SK-N-SH (cell line): ENCODE data around the gene B3GALT5. TPM values are rescaled to one million over a fixed set of nuclear protein-coding genes. Genes with fewer than 3 reads are reported as not detected.
"Not testable (repeated sequence)": the region's sequence is repeated elsewhere in the genome, so short reads cannot be mapped to it uniquely, and the experiment has no call there.

Experiments used
- CTCF ChIA-PET: fragments of 300-600, 350-600 bp; formaldehyde crosslinking; extraction: SDS; loops from one replicate; lab custom pipeline; 2021; lab: Yijun Ruan, JAX
- POLR2A ChIA-PET: fragments of 350-600 bp; sonication (Branson Sonifier 250); formaldehyde crosslinking; extraction: SDS; loops from one replicate; lab custom pipeline; 2020; ENCODE audit warnings: antibody characterized with exemption, inconsistent platforms; lab: Yijun Ruan, JAX
- DNase-seq: peaks from one replicate; pipeline ENCODE4 v3.0.0; 2012
- H2AFZ ChIP-seq: fragments of 200-600 bp; sonication (generic); 2 replicates; pipeline ENCODE4 v1.8.1; 2016; ENCODE audit warnings: antibody characterized with exemption, mild to moderate bottlenecking, low read depth
- H3F3A ChIP-seq: fragments of 200-600 bp; sonication (generic); replicated peaks from 2 replicates; pipeline ENCODE3; 2016; ENCODE audit warnings: antibody characterized with exemption, mild to moderate bottlenecking; ENCODE audit not compliant: insufficient read depth
- H3K27ac ChIP-seq, 2 experiments: fragments of 200-500 bp in 1 of 2; fragments of 200-600 bp in 1 of 2; sonication (Bioruptor generic) in 1 of 2; sonication (generic), shearing (Covaris generic) in 1 of 2; 2 replicates each; pipeline versions ENCODE4 v1.5.1 to v1.6.1; 2014 to 2016; ENCODE audit warnings: low read depth in 2 of 2, inconsistent platforms in 1 of 2, low read length in 1 of 2, mild to moderate bottlenecking in 1 of 2, mixed read lengths in 1 of 2
- H3K27me3 ChIP-seq: fragments of 200-600 bp; sonication (generic), shearing (Covaris generic); 2 replicates; pipeline ENCODE4 v1.6.1; 2016; ENCODE audit warnings: mixed run types; ENCODE audit not compliant: insufficient read depth
- H3K36me3 ChIP-seq, 2 experiments: fragments of 200-500 bp in 1 of 2; fragments of 200-600 bp in 1 of 2; sonication (Bioruptor generic) in 1 of 2; sonication (generic) in 1 of 2; replicated peaks in 1 of 2; 2 replicates each; pipeline versions ENCODE3 to v1.5.1; 2014 to 2016; ENCODE audit warnings: low read length in 1 of 2, mild to moderate bottlenecking in 1 of 2; ENCODE audit not compliant: insufficient read depth in 2 of 2, control insufficient read depth in 1 of 2
- H3K4me1 ChIP-seq, 2 experiments: fragments of 200-500 bp in 1 of 2; fragments of 200-600 bp in 1 of 2; sonication (Bioruptor generic) in 1 of 2; sonication (generic), shearing (Covaris generic) in 1 of 2; 2 replicates each; pipeline versions ENCODE4 v1.5.1 to v1.6.1; 2014 to 2016; ENCODE audit warnings: low read depth in 1 of 2, low read length in 1 of 2, mixed run types in 1 of 2; ENCODE audit not compliant: insufficient read depth in 2 of 2, control insufficient read depth in 1 of 2
- H3K4me2 ChIP-seq: fragments of 200-600 bp; sonication (generic), shearing (Covaris generic); 2 replicates; pipeline ENCODE4 v1.6.1; 2017; ENCODE audit warnings: mixed run types
- H3K4me3 ChIP-seq, 2 experiments: fragments of 200-500 bp in 1 of 2; fragments of 200-600 bp in 1 of 2; sonication (Bioruptor generic) in 1 of 2; sonication (generic), shearing (Covaris generic) in 1 of 2; 2 replicates each; pipeline versions ENCODE4 v1.5.1 to v1.8.1; 2014 to 2016; ENCODE audit warnings: low read depth in 2 of 2, inconsistent platforms in 1 of 2, low read length in 1 of 2, mild to moderate bottlenecking in 1 of 2, mixed read lengths in 1 of 2, moderate library complexity in 1 of 2
- H3K79me2 ChIP-seq: fragments of 200-600 bp; sonication (generic); 2 replicates; pipeline ENCODE4 v1.8.1; 2017; ENCODE audit warnings: mild to moderate bottlenecking; ENCODE audit not compliant: insufficient read depth
- H3K9ac ChIP-seq: fragments of 200-600 bp; sonication (generic); 2 replicates; pipeline ENCODE4 v1.6.1; 2017; ENCODE audit warnings: mixed run types
- H3K9me2 ChIP-seq: fragments of 200-600 bp; sonication (generic); 2 replicates; pipeline ENCODE4 v1.6.1; 2017; ENCODE audit warnings: mixed run types
- H3K9me3 ChIP-seq: fragments of 200-600 bp; sonication (generic); 2 replicates; pipeline ENCODE4 v1.6.1; 2017; ENCODE audit warnings: mixed run types, mild to moderate bottlenecking, moderate library complexity
- H4K20me1 ChIP-seq: fragments of 200-600 bp; sonication (generic); 2 replicates; pipeline ENCODE4 v1.6.1; 2017; ENCODE audit warnings: mild to moderate bottlenecking, mixed run types; ENCODE audit not compliant: insufficient read depth
- CHD2 ChIP-seq: fragments of 150-350 bp; IDR thresholded peaks from 2 replicates; pipeline ENCODE4 v1.6.1; 2018; ENCODE audit warnings: low read length; ENCODE audit not compliant: partially characterized antibody
- ELF1 ChIP-seq: IDR thresholded peaks from 2 replicates; pipeline ENCODE4 v1.4.0; 2012
- EP300 ChIP-seq, 2 experiments: IDR thresholded peaks; 2 replicates each; pipeline versions ENCODE4 v1.4.0 to v1.6.1; 2012; ENCODE audit warnings: borderline replicate concordance in 1 of 2, low read depth in 1 of 2, low read length in 1 of 2
- FOSL2 ChIP-seq: IDR thresholded peaks from 2 replicates; pipeline ENCODE4 v1.4.0; 2012; ENCODE audit warnings: low read depth, mild to moderate bottlenecking, moderate library complexity, borderline replicate concordance
- FOXJ3 ChIP-seq: sonication (generic); formaldehyde crosslinking; IDR thresholded peaks from 2 replicates; pipeline ENCODE4 v1.5.1; 2020; ENCODE audit warnings: mild to moderate bottlenecking, missing genetic modification reagents
- GABPA ChIP-seq: IDR thresholded peaks from 2 replicates; pipeline ENCODE4 v1.4.0; 2012; ENCODE audit warnings: low read depth, mild to moderate bottlenecking
- GATA2 ChIP-seq: sonication (generic); formaldehyde crosslinking; IDR thresholded peaks from 2 replicates; pipeline ENCODE4 v1.5.0; 2020; ENCODE audit warnings: mild to moderate bottlenecking, missing genetic modification reagents
- JUND ChIP-seq: IDR thresholded peaks from 2 replicates; pipeline ENCODE4 v1.4.0; 2012
- MXI1 ChIP-seq: IDR thresholded peaks from 2 replicates; pipeline ENCODE4 v1.6.1; 2012; ENCODE audit warnings: mild to moderate bottlenecking, low read depth, low read length, improper control_type of control experiment
- NRF1 ChIP-seq: IDR thresholded peaks from 2 replicates; pipeline ENCODE4 v1.6.1; 2012; ENCODE audit warnings: low read depth, mild to moderate bottlenecking, low read length
- POLR2AphosphoS5 ChIP-seq: IDR thresholded peaks from 2 replicates; pipeline ENCODE4 v1.6.1; 2012; ENCODE audit warnings: low read depth, low read length
- RAD21 ChIP-seq: IDR thresholded peaks from 2 replicates; pipeline ENCODE4 v1.6.1; 2012; ENCODE audit warnings: mild to moderate bottlenecking, low read length
- RXRA ChIP-seq: IDR thresholded peaks from 2 replicates; pipeline ENCODE4 v1.4.0; 2012; ENCODE audit warnings: low read depth, mild to moderate bottlenecking, borderline replicate concordance
- SMC3 ChIP-seq: IDR thresholded peaks from 2 replicates; pipeline ENCODE4 v1.6.1; 2012; ENCODE audit warnings: low read depth, low read length, improper control_type of control experiment
- TAF1 ChIP-seq: IDR thresholded peaks from 2 replicates; pipeline ENCODE4 v1.6.1; 2012; ENCODE audit warnings: low read depth, mild to moderate bottlenecking, low read length, moderate library complexity, borderline replicate concordance
- TCF12 ChIP-seq: IDR thresholded peaks from 2 replicates; pipeline ENCODE4 v1.4.0; 2012
- WGBS: methylation state at CpG from one replicate; pipeline ENCODE4 v1.1.6; 2017; ENCODE audit warnings: low lambda C conversion rate; 5-methylcytosine and 5-hydroxymethylcytosine counted together
- polyA plus RNA-seq, 3 experiments: library from polyadenylated mRNA; depleted of rRNA; stranded (reverse); fragments of >200 nt; gene quantifications; 2 replicates each; pipeline ENCODE4 v1.2.3, GENCODE V29; 2012
- TF ChIP-seq, protein P1 (sequence below): fragments of 150-350 bp; IDR thresholded peaks from 2 replicates; pipeline ENCODE4 v1.6.1; 2017; ENCODE audit warnings: antibody characterized with exemption, low read length, low read depth, borderline replicate concordance
- TF ChIP-seq, protein P2 (sequence below): IDR thresholded peaks from 2 replicates; pipeline ENCODE4 v1.4.0; 2012; ENCODE audit warnings: low read depth
- TF ChIP-seq, protein P3 (sequence below): IDR thresholded peaks from 2 replicates; pipeline ENCODE4 v1.4.0; 2012; ENCODE audit warnings: low read depth, borderline replicate concordance
- TF ChIP-seq, protein P4 (sequence below): IDR thresholded peaks from 2 replicates; pipeline ENCODE4 v1.4.0; 2012; ENCODE audit warnings: low read depth, borderline replicate concordance

The B3GALT5 gene
- polyA plus RNA-seq, 1 of the 3 experiments (the other 2 are of a cell fraction): 0.35 TPM

DNA sequence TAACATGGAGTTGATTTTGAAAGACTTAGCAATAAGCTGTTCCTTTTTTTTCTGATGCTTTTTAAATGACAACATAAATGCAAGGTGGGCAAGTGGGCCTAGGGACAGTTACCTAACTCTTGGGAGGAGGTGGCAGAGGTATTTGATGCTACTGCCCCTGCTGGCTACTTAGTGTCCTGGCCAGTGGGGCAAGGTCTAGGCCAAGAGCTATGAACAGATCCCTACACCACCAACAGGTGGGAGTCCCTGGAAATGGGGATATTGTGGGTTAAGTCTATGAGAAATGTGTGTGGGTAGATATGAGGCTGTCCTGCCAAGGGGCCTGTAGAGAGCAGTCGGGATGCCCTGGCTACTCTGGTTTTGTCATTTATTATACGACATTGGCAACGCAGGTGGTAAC, 31.3 kb upstream of the B3GALT5 start:
- no peak overlapping the region for H3K27ac ChIP-seq
- no peak overlapping the region for H3K4me3 ChIP-seq
- H3K36me3 ChIP-seq: no peaks in the 10 kb centered on the region
- H4K20me1 ChIP-seq: no peaks in the 10 kb centered on the region
- WGBS: 70% methylated on average over 3 of the region's 3 CpGs
- H3K9me2 ChIP-seq: no peaks in the 10 kb centered on the region
- H3K27me3 ChIP-seq: no peaks in the 10 kb centered on the region
- no peak for DNase-seq
- CTCF ChIA-PET: interaction anchor here (0.8 to 1.7 kb wide), 3 partner anchors 9 to 94 kb away, joined by 3 to 5 read pairs (median 3); no protein-coding TSS in a partner anchor
- TF ChIP-seq GATA2 (CRISPR knock-in tag): no peak
- TF ChIP-seq POLR2AphosphoS5: no peak
- TF ChIP-seq, protein P1, sequence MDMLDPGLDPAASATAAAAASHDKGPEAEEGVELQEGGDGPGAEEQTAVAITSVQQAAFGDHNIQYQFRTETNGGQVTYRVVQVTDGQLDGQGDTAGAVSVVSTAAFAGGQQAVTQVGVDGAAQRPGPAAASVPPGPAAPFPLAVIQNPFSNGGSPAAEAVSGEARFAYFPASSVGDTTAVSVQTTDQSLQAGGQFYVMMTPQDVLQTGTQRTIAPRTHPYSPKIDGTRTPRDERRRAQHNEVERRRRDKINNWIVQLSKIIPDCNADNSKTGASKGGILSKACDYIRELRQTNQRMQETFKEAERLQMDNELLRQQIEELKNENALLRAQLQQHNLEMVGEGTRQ: no peak
- no peak for TF ChIP-seq RAD21
- TF ChIP-seq JUND: no peak
- no peak for TF ChIP-seq TCF12
- no peak for TF ChIP-seq RXRA
- TF ChIP-seq MXI1: no peak
- TF ChIP-seq FOXJ3 (CRISPR knock-in tag): no peak
- no peak for TF ChIP-seq FOSL2
- TF ChIP-seq TAF1: no peak
- no peak for TF ChIP-seq CHD2
- TF ChIP-seq, all 33 proteins: peak for 0
- POLR2A ChIA-PET: no interaction called here
- H3K4me1 ChIP-seq: peaks cover 0 to 3% of the 10 kb centered on the region in 2 experiments; a peak in 1 of 4 replicates
- H3K79me2 ChIP-seq: no peaks in the 10 kb centered on the region
- H3K9ac ChIP-seq: no peak overlapping the region
- H2AFZ ChIP-seq: no peak overlapping the region
- no peaks in the 10 kb centered on the region for H3F3A ChIP-seq
- H3K9me3 ChIP-seq: no peaks in the 10 kb centered on the region
- H3K4me2 ChIP-seq: no peak overlapping the region

DNA sequence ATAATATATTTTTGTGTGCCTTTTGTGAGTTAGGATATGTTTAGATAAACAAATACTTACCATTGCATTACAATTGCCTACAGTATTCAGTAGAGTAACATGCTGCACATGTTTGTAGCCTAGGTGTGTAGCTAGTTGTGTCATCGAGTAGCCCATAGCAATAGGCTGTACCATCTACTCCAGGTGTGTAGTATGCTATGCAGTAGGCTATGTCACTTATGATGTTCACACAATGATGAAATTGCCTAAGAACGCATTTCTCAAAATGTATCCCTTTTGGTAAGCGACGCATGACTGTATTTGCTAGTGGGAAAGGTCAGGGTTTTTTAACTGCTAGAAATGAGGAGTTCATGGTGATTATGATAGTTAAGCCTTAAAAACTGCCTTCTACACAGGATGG, 30.0 kb upstream of the B3GALT5 start:
- 69% methylated on average over 4 of the region's 4 CpGs for WGBS
- Histone ChIP-seq H3K4me3 (no peak overlapping the region), H3K79me2 (no peaks in the 10 kb centered on the region), H3K9ac (no peak overlapping the region), H3K9me2 (no peaks in the 10 kb centered on the region), H3K4me2 (no peak overlapping the region), H2AFZ (no peak overlapping the region), H3K36me3 (no peaks in the 10 kb centered on the region), H3K4me1 (peaks cover 0 to 3% of the 10 kb centered on the region in 2 experiments; a peak in 1 of 4 replicates), H4K20me1 (no peaks in the 10 kb centered on the region), H3K9me3 (no peaks in the 10 kb centered on the region), H3F3A (no peaks in the 10 kb centered on the region), H3K27ac (no peak overlapping the region), H3K27me3 (no peaks in the 10 kb centered on the region)
- ChIA-PET POLR2A (no interaction called here), CTCF (no interaction called here)
- no peak for TF ChIP-seq SMC3
- TF ChIP-seq EP300 (IDR thresholded peaks at IDR 0.05; ENCODE audit: borderline replicate concordance in 1 of 2, low read depth in 1 of 2, low read length in 1 of 2): no peak
- no peak for TF ChIP-seq GABPA
- TF ChIP-seq, protein P2, sequence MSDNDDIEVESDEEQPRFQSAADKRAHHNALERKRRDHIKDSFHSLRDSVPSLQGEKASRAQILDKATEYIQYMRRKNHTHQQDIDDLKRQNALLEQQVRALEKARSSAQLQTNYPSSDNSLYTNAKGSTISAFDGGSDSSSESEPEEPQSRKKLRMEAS: no peak
- TF ChIP-seq NRF1: no peak
- TF ChIP-seq, protein P3, sequence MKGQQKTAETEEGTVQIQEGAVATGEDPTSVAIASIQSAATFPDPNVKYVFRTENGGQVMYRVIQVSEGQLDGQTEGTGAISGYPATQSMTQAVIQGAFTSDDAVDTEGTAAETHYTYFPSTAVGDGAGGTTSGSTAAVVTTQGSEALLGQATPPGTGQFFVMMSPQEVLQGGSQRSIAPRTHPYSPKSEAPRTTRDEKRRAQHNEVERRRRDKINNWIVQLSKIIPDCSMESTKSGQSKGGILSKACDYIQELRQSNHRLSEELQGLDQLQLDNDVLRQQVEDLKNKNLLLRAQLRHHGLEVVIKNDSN: no peak
- no peak for TF ChIP-seq RAD21
- no peak for TF ChIP-seq POLR2AphosphoS5
- TF ChIP-seq JUND: no peak
- no peak for TF ChIP-seq ELF1
- TF ChIP-seq, protein P4, sequence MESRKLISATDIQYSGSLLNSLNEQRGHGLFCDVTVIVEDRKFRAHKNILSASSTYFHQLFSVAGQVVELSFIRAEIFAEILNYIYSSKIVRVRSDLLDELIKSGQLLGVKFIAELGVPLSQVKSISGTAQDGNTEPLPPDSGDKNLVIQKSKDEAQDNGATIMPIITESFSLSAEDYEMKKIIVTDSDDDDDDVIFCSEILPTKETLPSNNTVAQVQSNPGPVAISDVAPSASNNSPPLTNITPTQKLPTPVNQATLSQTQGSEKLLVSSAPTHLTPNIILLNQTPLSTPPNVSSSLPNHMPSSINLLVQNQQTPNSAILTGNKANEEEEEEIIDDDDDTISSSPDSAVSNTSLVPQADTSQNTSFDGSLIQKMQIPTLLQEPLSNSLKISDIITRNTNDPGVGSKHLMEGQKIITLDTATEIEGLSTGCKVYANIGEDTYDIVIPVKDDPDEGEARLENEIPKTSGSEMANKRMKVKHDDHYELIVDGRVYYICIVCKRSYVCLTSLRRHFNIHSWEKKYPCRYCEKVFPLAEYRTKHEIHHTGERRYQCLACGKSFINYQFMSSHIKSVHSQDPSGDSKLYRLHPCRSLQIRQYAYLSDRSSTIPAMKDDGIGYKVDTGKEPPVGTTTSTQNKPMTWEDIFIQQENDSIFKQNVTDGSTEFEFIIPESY: no peak
- no peak for DNase-seq

DNA sequence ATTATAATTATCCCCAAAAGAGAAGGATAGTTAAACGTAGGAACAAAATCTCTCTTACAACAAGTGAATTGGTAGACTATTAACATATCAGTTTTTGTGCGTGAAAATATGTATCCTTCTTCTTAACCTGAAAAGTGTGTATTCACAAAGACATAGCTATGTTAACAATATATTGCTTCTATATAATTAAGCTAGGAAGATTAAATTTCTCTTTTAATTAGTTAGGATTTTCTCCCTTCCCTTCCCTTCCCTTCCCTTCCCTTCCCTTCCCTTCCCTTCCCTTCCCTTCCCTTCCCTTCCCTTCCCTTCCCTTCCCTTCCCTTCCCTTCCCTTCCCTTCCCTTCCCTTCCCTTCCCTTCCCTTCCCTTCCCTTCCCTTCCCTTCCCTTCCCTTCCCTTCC, 29.2 kb upstream of the B3GALT5 start:
- POLR2A ChIA-PET: not testable (repeated sequence)

More for the DNA sequence above, 29.2 kb upstream of the B3GALT5 start:
- H3F3A ChIP-seq, H3K36me3 ChIP-seq, H3K27ac ChIP-seq, H3K4me1 ChIP-seq, H3K4me3 ChIP-seq, CTCF ChIA-PET, H3K9me3 ChIP-seq, H3K9ac ChIP-seq, H3K79me2 ChIP-seq, H3K4me2 ChIP-seq, H4K20me1 ChIP-seq, H3K27me3 ChIP-seq, H2AFZ ChIP-seq, H3K9me2 ChIP-seq, DNase-seq: not testable (repeated sequence)
- 32% methylated on average over 2 of the region's 2 CpGs for WGBS
